ENCODE data around the gene ROGDI. TPM values are rescaled to one million over a fixed set of nuclear protein-coding genes. Genes with fewer than 3 reads are reported as not detected.
"Not testable (repeated sequence)": the region's sequence is repeated elsewhere in the genome, so short reads cannot be mapped to it uniquely, and the experiment has no call there.

ROGDI gene
- total RNA-seq, 2 experiments from 2014 or later, result 6.2 to 6.3 TPM

GRCh38 chr16:4785758-4786433 lies 16.5 kb downstream of the ROGDI start:
- Mint-ChIP-seq H3K27me3 (no peaks in the 10 kb centered on the region), H3K9me3 (no peaks in the 10 kb centered on the region), H3K4me1 (ENCODE audit: low read depth) (peaks cover 3% of the 10 kb centered on the region), H3K4me3 (no peak overlapping the region), H3K36me3 (no peaks in the 10 kb centered on the region), H3K27ac (no peak overlapping the region)
- intact Hi-C loops (cut with micrococcal nuclease), result no loop called here
- DNase-seq, result no peak
- POLR2A ChIA-PET, result no interaction called here
- CTCF ChIA-PET, result no interaction called here

GRCh38 chr16:4784444-4784987 lies 17.9 kb downstream of the ROGDI start:
- H3K27me3 Mint-ChIP-seq; H3K4me1 Mint-ChIP-seq (ENCODE audit: low read depth); CTCF ChIA-PET; H3K9me3 Mint-ChIP-seq; H3K4me3 Mint-ChIP-seq; POLR2A ChIA-PET; intact Hi-C loops (cut with micrococcal nuclease); H3K36me3 Mint-ChIP-seq; DNase-seq; H3K27ac Mint-ChIP-seq: not testable (repeated sequence)

GRCh38 chr16:4783951-4784336 lies 18.5 kb downstream of the ROGDI start:
- H3K27me3 Mint-ChIP-seq, result no peaks in the 10 kb centered on the region
- intact Hi-C loops (cut with micrococcal nuclease), result no loop called here
- POLR2A ChIA-PET, result no interaction called here
- DNase-seq, result no peak
- CTCF ChIA-PET, result no interaction called here
- no peaks in the 10 kb centered on the region for H3K4me1 Mint-ChIP-seq (ENCODE audit: low read depth)
- no peaks in the 10 kb centered on the region for H3K9me3 Mint-ChIP-seq
- H3K27ac Mint-ChIP-seq, result no peak overlapping the region
- no peak overlapping the region for H3K4me3 Mint-ChIP-seq
- H3K36me3 Mint-ChIP-seq, result no peaks in the 10 kb centered on the region

GRCh38 chr16:4783251-4783950 lies 19.0 kb downstream of the ROGDI start:
- Mint-ChIP-seq H3K36me3 (no peaks in the 10 kb centered on the region), H3K4me3 (no peak overlapping the region), H3K4me1 (ENCODE audit: low read depth) (no peaks in the 10 kb centered on the region), H3K27ac (no peak overlapping the region), H3K27me3 (no peaks in the 10 kb centered on the region), H3K9me3 (no peaks in the 10 kb centered on the region)
- intact Hi-C loops (cut with micrococcal nuclease), result no loop called here
- ChIA-PET CTCF (no interaction called here), POLR2A (no interaction called here)
- DNase-seq, result no peak

- Mint-ChIP-seq H3K4me3 (no peak overlapping the region), H3K9me3 (no peaks in the 10 kb centered on the region), H3K36me3 (no peaks in the 10 kb centered on the region), H3K27me3 (no peaks in the 10 kb centered on the region), H3K27ac (no peak overlapping the region), H3K4me1 (ENCODE audit: low read depth) (no peaks in the 10 kb centered on the region)
- ChIA-PET POLR2A (no interaction called here), CTCF (no interaction called here)
- DNase-seq, result no peak
- intact Hi-C loops (cut with micrococcal nuclease), result no loop called here
Measured at GRCh38 chr16:4780235-4780634, 22.2 kb downstream of the ROGDI start.

GRCh38 chr16:4778050-4778392 lies 24.4 kb downstream of the ROGDI start:
- ChIA-PET CTCF (no interaction called here), POLR2A (no interaction called here)
- H3K36me3 Mint-ChIP-seq, result no peaks in the 10 kb centered on the region

GRCh38 chr16:4777339-4778049 lies 24.9 kb downstream of the ROGDI start:
- Mint-ChIP-seq H3K27me3 (no peaks in the 10 kb centered on the region), H3K9me3 (no peaks in the 10 kb centered on the region), H3K36me3 (no peaks in the 10 kb centered on the region), H3K4me1 (ENCODE audit: low read depth) (no peaks in the 10 kb centered on the region), H3K27ac (no peak overlapping the region), H3K4me3 (no peak overlapping the region)
- ChIA-PET POLR2A (no interaction called here), CTCF (no interaction called here)
- DNase-seq, result no peak
- intact Hi-C loops (cut with micrococcal nuclease), result no loop called here

More at GRCh38 chr16:4778050-4778392, 24.4 kb downstream of the ROGDI start:
- no peak for DNase-seq
- no peak overlapping the region for H3K27ac Mint-ChIP-seq
- no peak overlapping the region for H3K4me3 Mint-ChIP-seq
- H3K27me3 Mint-ChIP-seq, result no peaks in the 10 kb centered on the region
- H3K4me1 Mint-ChIP-seq (ENCODE audit: low read depth), result no peaks in the 10 kb centered on the region
- H3K9me3 Mint-ChIP-seq, result no peaks in the 10 kb centered on the region
- intact Hi-C loops (cut with micrococcal nuclease), result no loop called here

GRCh38 chr16:4776141-4776705 lies 26.2 kb downstream of the ROGDI start:
- H3K27me3 Mint-ChIP-seq, result no peaks in the 10 kb centered on the region
- no peak for DNase-seq
- no peaks in the 10 kb centered on the region for H3K4me1 Mint-ChIP-seq (ENCODE audit: low read depth)
- H3K4me3 Mint-ChIP-seq, result no peak overlapping the region
- H3K27ac Mint-ChIP-seq, result no peak overlapping the region
- CTCF ChIA-PET, result no interaction called here
- H3K36me3 Mint-ChIP-seq, result no peaks in the 10 kb centered on the region
- POLR2A ChIA-PET, result no interaction called here
- intact Hi-C loops (cut with micrococcal nuclease), result no loop called here
- no peaks in the 10 kb centered on the region for H3K9me3 Mint-ChIP-seq

- no peaks in the 10 kb centered on the region for H3K9me3 Mint-ChIP-seq
- intact Hi-C loops (cut with micrococcal nuclease), result no loop called here
- POLR2A ChIA-PET, result no interaction called here
- H3K27me3 Mint-ChIP-seq, result no peaks in the 10 kb centered on the region
- H3K4me1 Mint-ChIP-seq (ENCODE audit: low read depth), result no peaks in the 10 kb centered on the region
- CTCF ChIA-PET, result no interaction called here
- H3K27ac Mint-ChIP-seq, result no peak overlapping the region
- no peaks in the 10 kb centered on the region for H3K36me3 Mint-ChIP-seq
- H3K4me3 Mint-ChIP-seq, result no peak overlapping the region
- no peak for DNase-seq
Measured at GRCh38 chr16:4775005-4775404, 27.4 kb downstream of the ROGDI start.

GRCh38 chr16:4772351-4772750 lies 30.1 kb downstream of the ROGDI start:
- H3K36me3 Mint-ChIP-seq, result no peaks in the 10 kb centered on the region
- ChIA-PET POLR2A (no interaction called here), CTCF (interaction anchor here (0.7 kb wide), 1 partner anchor 184 kb away, joined by 3 read pairs; no protein-coding TSS in a partner anchor)
- no peak overlapping the region for H3K4me3 Mint-ChIP-seq
- intact Hi-C loops (cut with micrococcal nuclease), result no loop called here
- DNase-seq, result no peak
- H3K4me1 Mint-ChIP-seq (ENCODE audit: low read depth), result peaks cover 17% of the 10 kb centered on the region
- no peak overlapping the region for H3K27ac Mint-ChIP-seq
- no peaks in the 10 kb centered on the region for H3K9me3 Mint-ChIP-seq
- H3K27me3 Mint-ChIP-seq, result no peaks in the 10 kb centered on the region

GRCh38 chr16:4771646-4772045 lies 30.8 kb downstream of the ROGDI start:
- DNase-seq, result no peak
- Mint-ChIP-seq H3K4me3 (no peak overlapping the region), H3K36me3 (no peaks in the 10 kb centered on the region), H3K4me1 (ENCODE audit: low read depth) (peaks cover 19% of the 10 kb centered on the region), H3K27ac (no peak overlapping the region), H3K9me3 (no peaks in the 10 kb centered on the region), H3K27me3 (no peaks in the 10 kb centered on the region)
- CTCF ChIA-PET, result no interaction called here
- POLR2A ChIA-PET, result no interaction called here
- intact Hi-C loops (cut with micrococcal nuclease), result no loop called here

GRCh38 chr16:4769306-4769638 lies 33.2 kb downstream of the ROGDI start:
- Mint-ChIP-seq H3K27me3 (no peaks in the 10 kb centered on the region), H3K27ac (peak overlapping the region; percentile 28), H3K4me3 (peak overlapping the region; percentile 90), H3K36me3 (no peaks in the 10 kb centered on the region), H3K9me3 (no peaks in the 10 kb centered on the region), H3K4me1 (ENCODE audit: low read depth) (peaks cover 31% of the 10 kb centered on the region)
- no peak for DNase-seq
- CTCF ChIA-PET, result no interaction called here
- intact Hi-C loops (cut with micrococcal nuclease), result loop anchor here (5.0 kb wide), 1 partner anchor 328 kb away; the partner anchor contains the start of gene EEF2KMT
- POLR2A ChIA-PET, result interaction anchor here (1.4 to 1.8 kb wide), 3 partner anchors 34 to 264 kb away, joined by 3 to 9 read pairs (median 3); partner anchors contain the start of genes ANKS3, DNAAF8 and ROGDI
